Gastrocnemius medialis (tissue), 4 donors: ENCODE measurements around the gene HNRNPR. TPM values are rescaled to one million over a fixed set of nuclear protein-coding genes. Genes with fewer than 3 reads are reported as not detected.
"Not testable (repeated sequence)": the region's sequence is repeated elsewhere in the genome, so short reads cannot be mapped to it uniquely, and the experiment has no call there.

Experiments used
- ATAC-seq, 2 donors: fragments of 150-250 bp; one replicate each; pipeline ENCODE4 v1.9.1; 2016
- DNase-seq, 2 donors: peaks; one replicate each; pipeline ENCODE4 v3.0.0-alpha.2; 2019
- H3K27ac ChIP-seq, 4 donors: fragments of 200-600 bp; sonication (generic); 1 replicate in 1 of 4; 2 replicates in 3 of 4; pipeline ENCODE4 v1.5.1; 2016 to 2018; ENCODE audit warnings: mild to moderate bottlenecking in 2 of 4, moderate library complexity in 1 of 4
- H3K27me3 ChIP-seq, 3 donors: fragments of 200-600 bp; sonication (generic) in 2 of 3; 1 replicate in 1 of 3; 2 replicates in 2 of 3; pipeline versions ENCODE4 v1.5.1 to v1.6.0; 2016 to 2019; ENCODE audit warnings: mild to moderate bottlenecking in 1 of 3, moderate library complexity in 1 of 3
- H3K36me3 ChIP-seq, 2 donors: fragments of 200-600 bp; sonication (generic) in 1 of 2; one replicate each; pipeline ENCODE4 v1.5.1; 2017 to 2018
- H3K4me1 ChIP-seq, 2 donors: fragments of 200-600 bp; sonication (generic) in 1 of 2; one replicate each; pipeline ENCODE4 v1.5.1; 2016 to 2017; ENCODE audit warnings: mild to moderate bottlenecking in 2 of 2
- H3K4me3 ChIP-seq, 4 donors: fragments of 200-600 bp; sonication (generic) in 3 of 4; 1 replicate in 1 of 4; 2 replicates in 3 of 4; pipeline ENCODE4 v1.5.1; 2016 to 2019; ENCODE audit warnings: mild to moderate bottlenecking in 2 of 4
- H3K9me3 ChIP-seq, 3 donors: fragments of 200-600 bp; sonication (generic) in 2 of 3; 1 replicate in 1 of 3; 2 replicates in 2 of 3; pipeline ENCODE4 v1.5.1; 2016 to 2019
- POLR2A ChIP-seq, 2 donors: fragments of 450-650 bp; IDR thresholded peaks; one replicate each; pipeline ENCODE4 v1.6.1; 2017; ENCODE audit warnings: antibody characterized with exemption in 2 of 2, mild to moderate bottlenecking in 2 of 2, moderate library complexity in 2 of 2
- in situ Hi-C, 4 donors: fragments of 200-750 bp; cut with MboI; loops; one replicate each; pipeline versions ENCODE4 v1.15.0 to v1.8.0; 2017; ENCODE audit warnings: low sequenced_read_pairs in 4 of 4
- intact Hi-C: fragments of 100-400 bp; cut with DNase I; formaldehyde crosslinking; loops from one replicate; pipeline ENCODE4 v1.15.1; 2023; ENCODE audit warnings: low total_unique reads
- total RNA-seq, 4 donors: library from RNA; depleted of rRNA; stranded (reverse); fragments of >200 nt; gene quantifications; one replicate each; pipeline versions ENCODE4 v1.1.0 to v1.2.3, GENCODE V29; 2016
- TF ChIP-seq, protein P1 (sequence below), 5 experiments: fragments of 450-650 bp in 3 of 5; fragments of 200-600 bp in 2 of 5; sonication (generic) in 2 of 5; IDR thresholded peaks in 4 of 5; conservative IDR thresholded peaks in 1 of 5; 1 replicate in 4 of 5; 2 replicates in 1 of 5; pipeline ENCODE4 v1.5.1; 2016 to 2019; ENCODE audit warnings: antibody characterized with exemption in 5 of 5, mild to moderate bottlenecking in 3 of 5, moderate library complexity in 3 of 5

HNRNPR gene
- total RNA-seq, 4 donors from 2014 or later: 36.5 to 56.3 (median 44.5) TPM

DNA sequence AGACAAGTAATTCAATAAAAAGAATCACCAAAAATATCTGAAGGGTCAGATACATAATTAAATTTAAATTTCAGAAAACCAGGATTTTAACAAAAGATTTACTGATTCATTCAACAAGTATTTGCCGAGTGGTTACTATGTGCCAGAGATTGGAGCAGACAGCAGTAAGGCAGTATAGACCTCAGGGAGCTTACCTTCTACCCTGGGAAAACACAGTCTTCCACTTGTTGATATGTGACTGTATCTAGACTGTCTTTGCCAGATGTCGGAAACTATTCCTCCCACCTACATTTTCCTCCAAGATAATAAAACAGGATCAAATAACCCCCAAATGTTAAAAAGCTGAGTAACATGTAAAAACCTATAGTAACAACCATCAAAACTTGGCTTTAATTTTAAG lies 6.2 kb downstream of the HNRNPR start:
- Histone ChIP-seq H3K27me3 (no peaks in the 10 kb centered on the region), H3K36me3 (peaks cover 2 to 38% of the 10 kb centered on the region in 2 donors), H3K9me3 (no peaks in the 10 kb centered on the region), H3K4me3 (no peak overlapping the region), H3K27ac (no peak overlapping the region), H3K4me1 (peaks cover 44 to 54% of the 10 kb centered on the region in 2 donors)
- ATAC-seq (no peak), DNase-seq (no peak)
- intact Hi-C loops (no loop called here), in situ Hi-C loops (loop anchor here in 1 of 4 donors (10.0 kb wide), 1 partner anchor 67 kb away; no protein-coding TSS in a partner anchor)
- TF ChIP-seq, protein P1, sequence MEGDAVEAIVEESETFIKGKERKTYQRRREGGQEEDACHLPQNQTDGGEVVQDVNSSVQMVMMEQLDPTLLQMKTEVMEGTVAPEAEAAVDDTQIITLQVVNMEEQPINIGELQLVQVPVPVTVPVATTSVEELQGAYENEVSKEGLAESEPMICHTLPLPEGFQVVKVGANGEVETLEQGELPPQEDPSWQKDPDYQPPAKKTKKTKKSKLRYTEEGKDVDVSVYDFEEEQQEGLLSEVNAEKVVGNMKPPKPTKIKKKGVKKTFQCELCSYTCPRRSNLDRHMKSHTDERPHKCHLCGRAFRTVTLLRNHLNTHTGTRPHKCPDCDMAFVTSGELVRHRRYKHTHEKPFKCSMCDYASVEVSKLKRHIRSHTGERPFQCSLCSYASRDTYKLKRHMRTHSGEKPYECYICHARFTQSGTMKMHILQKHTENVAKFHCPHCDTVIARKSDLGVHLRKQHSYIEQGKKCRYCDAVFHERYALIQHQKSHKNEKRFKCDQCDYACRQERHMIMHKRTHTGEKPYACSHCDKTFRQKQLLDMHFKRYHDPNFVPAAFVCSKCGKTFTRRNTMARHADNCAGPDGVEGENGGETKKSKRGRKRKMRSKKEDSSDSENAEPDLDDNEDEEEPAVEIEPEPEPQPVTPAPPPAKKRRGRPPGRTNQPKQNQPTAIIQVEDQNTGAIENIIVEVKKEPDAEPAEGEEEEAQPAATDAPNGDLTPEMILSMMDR (IDR thresholded peaks at IDR 0.05 in 4 of 5, conservative IDR thresholded peaks at IDR 0.05 in 1 of 5): no peak
- no peak for TF ChIP-seq POLR2A (IDR thresholded peaks at IDR 0.05)

DNA sequence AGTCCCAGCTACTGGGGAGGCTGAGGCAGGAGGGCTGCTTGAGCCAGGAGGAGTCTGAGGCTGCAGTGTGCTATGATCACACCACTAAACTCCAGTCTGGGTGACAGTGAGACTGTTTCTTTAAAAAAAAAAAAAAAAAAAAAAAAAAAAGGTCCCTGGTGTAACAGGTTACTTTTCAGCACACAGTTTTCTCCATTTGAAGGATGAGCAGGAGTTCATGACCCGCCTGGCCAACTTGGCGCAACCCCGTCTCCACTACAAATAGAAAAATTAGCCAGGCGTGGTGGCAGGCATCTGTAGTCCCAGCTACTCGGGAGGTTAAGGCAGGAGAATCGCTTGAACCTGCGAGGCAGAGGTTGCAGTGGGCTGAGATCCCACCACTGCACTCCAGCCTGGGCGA lies 12.4 kb downstream of the HNRNPR start:
- TF ChIP-seq POLR2A (IDR thresholded peaks at IDR 0.05): no peak
- TF ChIP-seq, protein P1 (IDR thresholded peaks at IDR 0.05 in 4 of 5, conservative IDR thresholded peaks at IDR 0.05 in 1 of 5): no peak
- intact Hi-C loops: no loop called here
- no peak overlapping the region for H3K4me3 ChIP-seq
- no peak overlapping the region for H3K27ac ChIP-seq
- no peak for DNase-seq
- no peak for ATAC-seq
- no peaks in the 10 kb centered on the region for H3K9me3 ChIP-seq
- in situ Hi-C loops: loop anchor here in 1 of 4 donors (10.0 kb wide), 1 partner anchor 73 kb away; no protein-coding TSS in a partner anchor
- peaks cover 0 to 6% of the 10 kb centered on the region in 2 donors for H3K4me1 ChIP-seq
- H3K36me3 ChIP-seq: peaks cover 2 to 88% of the 10 kb centered on the region in 2 donors
- H3K27me3 ChIP-seq: no peaks in the 10 kb centered on the region

DNA sequence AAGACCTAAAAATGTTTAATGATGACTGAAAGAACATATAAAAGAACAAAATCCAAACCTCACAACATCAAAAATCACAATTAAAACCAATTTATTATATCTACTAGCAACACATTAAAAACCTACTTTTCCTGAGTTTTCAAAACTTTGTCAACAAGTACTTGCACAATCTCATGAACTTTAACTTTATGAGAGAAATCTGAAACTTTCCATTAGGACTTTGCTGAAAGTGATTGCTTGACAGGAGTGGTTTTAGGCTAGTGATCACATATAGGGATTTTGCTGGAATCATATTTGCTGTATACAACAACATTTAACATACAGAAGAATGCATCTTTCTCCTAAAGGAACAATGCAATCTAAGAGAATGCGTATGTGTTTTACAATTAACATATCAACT lies 13.2 kb downstream of the HNRNPR start:
- ATAC-seq (no peak), DNase-seq (no peak)
- TF ChIP-seq POLR2A (IDR thresholded peaks at IDR 0.05): no peak
- TF ChIP-seq, protein P1 (IDR thresholded peaks at IDR 0.05 in 4 of 5, conservative IDR thresholded peaks at IDR 0.05 in 1 of 5): no peak
- Histone ChIP-seq H3K4me3 (no peak overlapping the region), H3K4me1 (peaks cover 0 to 6% of the 10 kb centered on the region in 2 donors), H3K9me3 (no peaks in the 10 kb centered on the region), H3K36me3 (peaks cover 2 to 95% of the 10 kb centered on the region in 2 donors), H3K27ac (no peak overlapping the region), H3K27me3 (no peaks in the 10 kb centered on the region)
- in situ Hi-C loops: loop anchor here in 1 of 4 donors (10.0 kb wide), 1 partner anchor 74 kb away; no protein-coding TSS in a partner anchor
- intact Hi-C loops: no loop called here

DNA sequence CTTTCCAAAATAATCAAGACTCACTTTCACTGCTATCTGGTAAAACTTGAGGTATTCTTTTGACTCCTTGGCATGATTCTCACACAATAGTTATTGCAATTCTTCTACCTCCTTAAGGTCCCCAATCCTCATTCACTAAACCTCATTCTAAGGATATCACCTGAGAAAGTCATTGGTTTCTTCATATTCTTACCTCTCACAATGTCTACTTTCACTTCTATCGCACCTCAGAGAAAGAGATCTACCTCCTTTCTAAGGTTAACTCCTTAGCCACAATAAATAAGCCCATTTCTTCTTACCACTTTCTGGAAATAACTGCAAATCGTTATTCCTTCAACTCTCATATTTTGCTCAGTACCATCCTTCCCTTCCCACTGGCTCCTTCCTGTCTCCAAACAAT lies 18.7 kb downstream of the HNRNPR start:
- H3K36me3 ChIP-seq: peaks cover 0 to 68% of the 10 kb centered on the region in 2 donors
- in situ Hi-C loops (no loop called here), intact Hi-C loops (loop anchor here (5.0 kb wide), 1 partner anchor 77 kb away; no protein-coding TSS in a partner anchor)
- no peak for DNase-seq
- no peak for ATAC-seq
- H3K27me3 ChIP-seq: no peaks in the 10 kb centered on the region
- no peak overlapping the region for H3K4me3 ChIP-seq
- TF ChIP-seq, protein P1 (IDR thresholded peaks at IDR 0.05 in 4 of 5, conservative IDR thresholded peaks at IDR 0.05 in 1 of 5): no peak
- TF ChIP-seq POLR2A (IDR thresholded peaks at IDR 0.05): no peak
- H3K4me1 ChIP-seq: peaks cover 10 to 20% of the 10 kb centered on the region in 2 donors
- H3K9me3 ChIP-seq: no peaks in the 10 kb centered on the region
- no peak overlapping the region for H3K27ac ChIP-seq

DNA sequence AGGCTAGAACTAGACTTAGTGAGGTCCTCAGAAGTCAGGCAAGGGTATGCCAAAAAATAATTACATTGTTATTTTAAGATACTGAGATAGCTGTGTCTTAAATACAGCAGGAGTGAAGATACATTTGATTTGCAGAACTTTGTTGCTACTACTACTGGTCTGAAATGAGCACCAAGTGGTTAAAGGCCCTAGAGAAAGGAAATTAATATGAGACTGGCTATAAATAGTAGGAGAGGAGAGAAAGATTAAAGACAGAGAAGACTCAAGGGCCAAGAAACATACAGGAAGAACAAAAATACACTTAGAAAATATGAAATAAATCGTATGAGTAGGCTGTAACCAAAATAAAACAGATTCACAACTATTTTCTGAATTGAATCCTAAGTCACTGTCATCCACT lies 21.3 kb downstream of the HNRNPR start:
- H3K4me1 ChIP-seq: peaks cover 10 to 15% of the 10 kb centered on the region in 2 donors
- no peak overlapping the region for H3K27ac ChIP-seq
- peaks cover 0 to 60% of the 10 kb centered on the region in 2 donors for H3K36me3 ChIP-seq
- intact Hi-C loops: no loop called here
- H3K9me3 ChIP-seq: no peaks in the 10 kb centered on the region
- no peak overlapping the region for H3K4me3 ChIP-seq
- no peak for DNase-seq
- TF ChIP-seq POLR2A (IDR thresholded peaks at IDR 0.05): no peak
- TF ChIP-seq, protein P1 (IDR thresholded peaks at IDR 0.05 in 4 of 5, conservative IDR thresholded peaks at IDR 0.05 in 1 of 5): no peak
- no peak for ATAC-seq
- in situ Hi-C loops: no loop called here
- H3K27me3 ChIP-seq: no peaks in the 10 kb centered on the region

DNA sequence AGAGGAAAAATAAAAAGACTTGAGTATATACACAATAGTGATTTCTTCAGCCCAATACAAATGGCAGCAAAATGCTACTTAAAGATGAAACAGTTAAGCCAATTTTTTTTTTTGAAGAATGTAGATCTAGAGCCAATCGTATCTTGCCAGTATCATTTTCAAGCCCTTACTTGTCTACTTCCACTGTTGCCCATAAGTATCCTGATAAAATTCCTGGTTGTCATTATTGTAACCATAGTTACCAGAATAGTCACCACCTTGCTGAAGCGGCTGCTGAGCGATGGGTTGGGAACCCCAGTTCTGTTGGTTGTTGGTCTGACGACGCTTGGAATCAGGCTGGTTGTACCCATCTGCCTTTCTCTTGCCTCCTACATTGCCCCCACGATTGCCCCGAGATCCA lies 33.8 kb downstream of the HNRNPR start:
- ATAC-seq, intact Hi-C loops, H3K27ac ChIP-seq, in situ Hi-C loops, DNase-seq, H3K27me3 ChIP-seq, H3K9me3 ChIP-seq, H3K4me3 ChIP-seq, H3K4me1 ChIP-seq: not testable (repeated sequence)
- H3K36me3 ChIP-seq: peaks cover 0 to 43% of the 10 kb centered on the region in 2 donors
